ENCODE results near the gene FANCB.

FANCB gene

GRCh38 chrX:14899607-14900006 lies 26.7 kb upstream of the FANCB start:
- Histone ChIP-seq H3K4me2 (ENCODE audit: low read depth, low read length, poor library complexity, severe bottlenecking) (no peak overlapping the region), H3K9me2 (replicated peaks; ENCODE audit: insufficient read depth, low read length) (no peaks in the 10 kb centered on the region), H4K20me1 (ENCODE audit: low read depth, low read length) (no peaks in the 10 kb centered on the region), H2AFZ (ENCODE audit: low read depth, low read length, severe bottlenecking) (no peak overlapping the region), H3K9me3 (ENCODE audit: insufficient read depth, low read length) (no peaks in the 10 kb centered on the region), H3F3A (ENCODE audit: insufficient read depth) (no peaks in the 10 kb centered on the region), H3K36me3 (ENCODE audit: low read length) (peaks cover 4% of the 10 kb centered on the region; the same call in 1 of the 2 replicates), H3K4me3 (ENCODE audit: insufficient read depth, low read length, poor library complexity, severe bottlenecking) (no peak overlapping the region), H3K27ac (ENCODE audit: low read depth, low read length) (no peak overlapping the region), H3K79me2 (ENCODE audit: insufficient read depth, low read length) (no peaks in the 10 kb centered on the region), H3K9ac (ENCODE audit: low read length) (no peak overlapping the region), H3K27me3 (ENCODE audit: low read length) (no peaks in the 10 kb centered on the region)
- TF ChIP-seq CTCF (IDR thresholded peaks at IDR 0.05; ENCODE audit: insufficient read depth, low read length, poor library complexity, severe bottlenecking) (no peak), EZH2phosphoT487 (conservative IDR thresholded peaks at IDR 0.05; ENCODE audit: low read length) (no peak)

GRCh38 chrX:14897042-14897441 lies 24.2 kb upstream of the FANCB start:
- no peak for TF ChIP-seq EZH2phosphoT487 (conservative IDR thresholded peaks at IDR 0.05; ENCODE audit: low read length)
- no peak for TF ChIP-seq CTCF (IDR thresholded peaks at IDR 0.05; ENCODE audit: insufficient read depth, low read length, poor library complexity, severe bottlenecking)
- no peaks in the 10 kb centered on the region for H3K79me2 ChIP-seq (ENCODE audit: insufficient read depth, low read length)
- no peaks in the 10 kb centered on the region for H3K9me3 ChIP-seq (ENCODE audit: insufficient read depth, low read length)
- no peak overlapping the region for H3K27ac ChIP-seq (ENCODE audit: low read depth, low read length)
- H3K27me3 ChIP-seq (ENCODE audit: low read length), result no peaks in the 10 kb centered on the region
- no peaks in the 10 kb centered on the region for H3K36me3 ChIP-seq (ENCODE audit: low read length)
- no peak overlapping the region for H3K4me2 ChIP-seq (ENCODE audit: low read depth, low read length, poor library complexity, severe bottlenecking)
- no peaks in the 10 kb centered on the region for H3K9me2 ChIP-seq (replicated peaks; ENCODE audit: insufficient read depth, low read length)
- H3K4me3 ChIP-seq (ENCODE audit: insufficient read depth, low read length, poor library complexity, severe bottlenecking), result no peak overlapping the region
- no peaks in the 10 kb centered on the region for H4K20me1 ChIP-seq (ENCODE audit: low read depth, low read length)
- H3F3A ChIP-seq (ENCODE audit: insufficient read depth), result no peaks in the 10 kb centered on the region
- H2AFZ ChIP-seq (ENCODE audit: low read depth, low read length, severe bottlenecking), result no peak overlapping the region
- no peak overlapping the region for H3K9ac ChIP-seq (ENCODE audit: low read length)

GRCh38 chrX:14896273-14896672 lies 23.4 kb upstream of the FANCB start:
- Histone ChIP-seq H3K9ac (ENCODE audit: low read length) (no peak overlapping the region), H3K9me2 (replicated peaks; ENCODE audit: insufficient read depth, low read length) (no peaks in the 10 kb centered on the region), H3K4me2 (ENCODE audit: low read depth, low read length, poor library complexity, severe bottlenecking) (no peak overlapping the region), H3K27me3 (ENCODE audit: low read length) (no peaks in the 10 kb centered on the region), H2AFZ (ENCODE audit: low read depth, low read length, severe bottlenecking) (no peak overlapping the region), H3F3A (ENCODE audit: insufficient read depth) (no peaks in the 10 kb centered on the region), H3K27ac (ENCODE audit: low read depth, low read length) (no peak overlapping the region), H3K79me2 (ENCODE audit: insufficient read depth, low read length) (no peaks in the 10 kb centered on the region), H3K9me3 (ENCODE audit: insufficient read depth, low read length) (no peaks in the 10 kb centered on the region), H4K20me1 (ENCODE audit: low read depth, low read length) (no peaks in the 10 kb centered on the region), H3K36me3 (ENCODE audit: low read length) (no peaks in the 10 kb centered on the region), H3K4me3 (ENCODE audit: insufficient read depth, low read length, poor library complexity, severe bottlenecking) (no peak overlapping the region)
- TF ChIP-seq EZH2phosphoT487 (conservative IDR thresholded peaks at IDR 0.05; ENCODE audit: low read length) (no peak), CTCF (IDR thresholded peaks at IDR 0.05; ENCODE audit: insufficient read depth, low read length, poor library complexity, severe bottlenecking) (no peak)

Data from SU-DHL-6 (cell line).